Keratinocyte (primary cell): Measurements from ENCODE around the gene UQCC3. TPM values are rescaled to one million over a fixed set of nuclear protein-coding genes. Genes with fewer than 3 reads are reported as not detected.

ENCODE experiments used
- DNase-seq: peaks from one replicate; pipeline ENCODE4 v3.0.0-alpha.2; 2011; ENCODE audit warnings: low read depth, missing footprints, low spot score
- FAIRE-seq: peaks from 2 replicates; lab custom pipeline; 2011; peaks lifted over from hg19 to GRCh38; lab: Jason Lieb, UNC
- H2AFZ ChIP-seq: 2 replicates; pipeline ENCODE4 v1.6.0; 2012; ENCODE audit warnings: low read length, control low read depth, inconsistent platforms; ENCODE audit not compliant: control insufficient read depth
- H3K27ac ChIP-seq: 2 replicates; pipeline ENCODE4 v1.5.1; 2011; ENCODE audit warnings: low read length; ENCODE audit not compliant: control insufficient read depth, insufficient read depth
- H3K27me3 ChIP-seq: 3 replicates; pipeline ENCODE4 v1.6.0; 2011; ENCODE audit warnings: low read length; ENCODE audit not compliant: control insufficient read depth, insufficient read depth; ENCODE audit errors: extremely low read depth
- H3K36me3 ChIP-seq, 2 experiments: 2 replicates in 1 of 2; 3 replicates in 1 of 2; pipeline ENCODE4 v1.5.1; 2011; ENCODE audit warnings: low read length in 2 of 2, mild to moderate bottlenecking in 1 of 2; ENCODE audit not compliant: control insufficient read depth in 2 of 2, insufficient read depth in 2 of 2; ENCODE audit errors: extremely low read depth in 1 of 2
- H3K4me1 ChIP-seq: 3 replicates; pipeline ENCODE4 v1.5.1; 2011; ENCODE audit warnings: low read length; ENCODE audit not compliant: control insufficient read depth, insufficient read depth; ENCODE audit errors: extremely low read depth
- H3K4me2 ChIP-seq: 3 replicates; pipeline ENCODE4 v1.6.0; 2011; ENCODE audit warnings: low read depth, low read length; ENCODE audit not compliant: control insufficient read depth, insufficient read depth; ENCODE audit errors: extremely low read depth
- H3K4me3 ChIP-seq, 3 experiments: fragments of 200-600 bp in 1 of 3; sonication (generic) in 1 of 3; 2 replicates in 2 of 3; 3 replicates in 1 of 3; pipeline ENCODE4 v1.5.1; 2011 to 2016; ENCODE audit warnings: low read length in 3 of 3, mild to moderate bottlenecking in 3 of 3, control low read depth in 2 of 3, inconsistent platforms in 1 of 3, low read depth in 1 of 3, mixed read lengths in 1 of 3, mixed run types in 1 of 3, moderate library complexity in 1 of 3; ENCODE audit not compliant: control insufficient read depth in 2 of 3, insufficient read depth in 2 of 3; ENCODE audit errors: extremely low read depth in 1 of 3
- H3K79me2 ChIP-seq: 2 replicates; pipeline ENCODE4 v1.6.0; 2012; ENCODE audit warnings: low read length; ENCODE audit not compliant: control insufficient read depth, insufficient read depth
- H3K9ac ChIP-seq: 3 replicates; pipeline ENCODE4 v1.6.0; 2011; ENCODE audit warnings: low read length; ENCODE audit not compliant: control insufficient read depth, insufficient read depth; ENCODE audit errors: extremely low read depth
- H3K9me1 ChIP-seq: 3 replicates; pipeline ENCODE4 v1.6.0; 2011; ENCODE audit warnings: low read length; ENCODE audit not compliant: control insufficient read depth, insufficient read depth; ENCODE audit errors: extremely low read depth
- H3K9me3 ChIP-seq: 2 replicates; pipeline ENCODE4 v1.5.1; 2012; ENCODE audit warnings: low read depth, low read length; ENCODE audit not compliant: control insufficient read depth
- H4K20me1 ChIP-seq: 3 replicates; pipeline ENCODE4 v1.6.0; 2011; ENCODE audit warnings: low read length; ENCODE audit not compliant: control insufficient read depth, insufficient read depth; ENCODE audit errors: extremely low read depth
- CTCF ChIP-seq, 3 experiments: IDR thresholded peaks in 1 of 3; conservative IDR thresholded peaks in 1 of 3; optimal IDR thresholded peaks in 1 of 3; 2 replicates in 2 of 3; 3 replicates in 1 of 3; pipeline versions ENCODE3 to v1.5.1; 2011; ENCODE audit warnings: low read length in 3 of 3, mild to moderate bottlenecking in 3 of 3, moderate library complexity in 2 of 3, control low read depth in 1 of 3, inconsistent platforms in 1 of 3; ENCODE audit not compliant: insufficient read depth in 2 of 3; ENCODE audit errors: extremely low read depth in 1 of 3
- EZH2 ChIP-seq: IDR thresholded peaks from one replicate; pipeline ENCODE4 v1.6.1; 2012; ENCODE audit warnings: inconsistent platforms, mild to moderate bottlenecking, low read length, moderate library complexity
- dilution Hi-C: fragments of 300-500 bp; cut with MboI; formaldehyde crosslinking; loops from one replicate; pipeline ENCODE4 v1.7.0; 2020; ENCODE audit warnings: low sequenced_read_pairs; ENCODE audit not compliant: extremely low pct_ligation_motif_present
- polyA plus RNA-seq, 5 experiments: library from polyadenylated mRNA; depleted of rRNA in 3 of 5; stranded (reverse) in 3 of 5; stranded (forward) in 1 of 5; unstranded in 1 of 5; fragments of >200 nt; gene quantifications; 1 replicate in 1 of 5; 2 replicates in 3 of 5; 3 replicates in 1 of 5; pipeline versions ENCODE4 v1.2.1 to v1.2.3, GENCODE V29; 2011 to 2012; ENCODE audit warnings: missing spikeins in 2 of 5, low read depth in 1 of 5, low replicate concordance in 1 of 5

UQCC3 gene
- polyA plus RNA-seq, 1 donor (not counting 4 experiments of a cell fraction or from before 2014, with no cell fraction given): 8.6 TPM

- DNase-seq (no peak), FAIRE-seq (no peak)
- Histone ChIP-seq H3K9me3 (no peaks in the 10 kb centered on the region), H3K79me2 (peaks cover 52% of the 10 kb centered on the region), H3K9ac (no peak overlapping the region), H3K4me1 (peaks cover 15% of the 10 kb centered on the region), H3K36me3 (peaks cover 13 to 17% of the 10 kb centered on the region in 2 experiments), H3K27me3 (no peaks in the 10 kb centered on the region), H3K4me2 (no peak overlapping the region), H3K27ac (no peak overlapping the region), H3K4me3 (no peak overlapping the region), H2AFZ (no peak overlapping the region), H3K9me1 (peaks cover 3% of the 10 kb centered on the region), H4K20me1 (no peaks in the 10 kb centered on the region)
- dilution Hi-C loops: no loop called here
- TF ChIP-seq EZH2 (no peak), CTCF (optimal IDR thresholded peaks at IDR 0.05 in 1 of 3, IDR thresholded peaks at IDR 0.05 in 1 of 3, conservative IDR thresholded peaks at IDR 0.05 in 1 of 3; ENCODE audit: extremely low read depth in 1 of 3, insufficient read depth in 2 of 3, low read length in 3 of 3) (no peak)
These were observed 27.3 kb upstream of the UQCC3 start for GRCh38 chr11:62644220-62644619.

- Histone ChIP-seq H3K36me3 (peaks cover 16 to 21% of the 10 kb centered on the region in 2 experiments), H3K4me2 (peak overlapping the region; percentile 93), H3K27ac (peak overlapping the region; percentile 88), H2AFZ (peak overlapping the region; percentile 60), H3K9ac (peak overlapping the region; percentile 89), H3K4me1 (peaks cover 15% of the 10 kb centered on the region), H4K20me1 (no peaks in the 10 kb centered on the region), H3K4me3 (peak overlapping the region; percentile 87 to 90 (median 88)), H3K79me2 (peaks cover 52% of the 10 kb centered on the region), H3K9me3 (no peaks in the 10 kb centered on the region), H3K9me1 (no peaks in the 10 kb centered on the region), H3K27me3 (no peaks in the 10 kb centered on the region)
- no peak for TF ChIP-seq EZH2
- no peak for TF ChIP-seq CTCF (optimal IDR thresholded peaks at IDR 0.05 in 1 of 3, IDR thresholded peaks at IDR 0.05 in 1 of 3, conservative IDR thresholded peaks at IDR 0.05 in 1 of 3; ENCODE audit: extremely low read depth in 1 of 3, insufficient read depth in 2 of 3, low read length in 3 of 3)
- no peak for DNase-seq
- FAIRE-seq: no peak
- dilution Hi-C loops: no loop called here
These were observed 25.9 kb upstream of the UQCC3 start for GRCh38 chr11:62645671-62645945.
